HepG2 (cell line): ENCODE measurements around the gene ZNF444. TPM values are rescaled to one million over a fixed set of nuclear protein-coding genes. Genes with fewer than 3 reads are reported as not detected.

ENCODE experiments used
- ARNTL ChIP-seq: sonication (generic); formaldehyde crosslinking; IDR thresholded peaks from 2 replicates; pipeline ENCODE4 v1.4.0; 2020; ENCODE audit warnings: mild to moderate bottlenecking, missing genetic modification reagents
- ELF1 ChIP-seq: sonication (generic); formaldehyde crosslinking; IDR thresholded peaks from 2 replicates; pipeline ENCODE4 v1.4.0; 2020; ENCODE audit warnings: missing genetic modification reagents
- ESRRA ChIP-seq: sonication (generic); formaldehyde crosslinking; IDR thresholded peaks from 2 replicates; pipeline ENCODE4 v1.5.1; 2020; ENCODE audit warnings: mild to moderate bottlenecking, low read depth, missing genetic modification reagents
- HNF4G ChIP-seq, 2 experiments: sonication (generic) in 1 of 2; formaldehyde crosslinking in 1 of 2; IDR thresholded peaks; 2 replicates each; pipeline versions ENCODE4 v1.4.0 to v1.6.1; 2011 to 2020; ENCODE audit warnings: borderline replicate concordance in 2 of 2, low read depth in 2 of 2, mild to moderate bottlenecking in 2 of 2, low read length in 1 of 2, missing genetic modification reagents in 1 of 2, moderate library complexity in 1 of 2
- KAT2B ChIP-seq: fragments of 150-350 bp; IDR thresholded peaks from 2 replicates; pipeline ENCODE4 v1.6.1; 2014; ENCODE audit warnings: low read depth, low read length, borderline replicate concordance
- NR2C2 ChIP-seq: sonication (generic); formaldehyde crosslinking; IDR thresholded peaks from 2 replicates; pipeline ENCODE4 v1.4.0; 2020; ENCODE audit warnings: missing genetic modification reagents, mild to moderate bottlenecking, moderate library complexity, borderline replicate concordance
- NR2F2 ChIP-seq: IDR thresholded peaks from 2 replicates; pipeline ENCODE4 v1.6.1; 2012; ENCODE audit warnings: low read depth, inconsistent platforms, borderline replicate concordance
- ZMYM3 ChIP-seq: sonication (generic); formaldehyde crosslinking; IDR thresholded peaks from 2 replicates; pipeline ENCODE4 v1.5.1; 2020; ENCODE audit warnings: mild to moderate bottlenecking, missing genetic modification reagents
- ZNF101 ChIP-seq: sonication (generic); formaldehyde crosslinking; IDR thresholded peaks from 2 replicates; pipeline ENCODE4 v1.4.0; 2020; ENCODE audit warnings: mild to moderate bottlenecking, low read depth, missing genetic modification reagents, borderline replicate concordance
- ZNF264 ChIP-seq: sonication (generic); formaldehyde crosslinking; IDR thresholded peaks from 2 replicates; pipeline ENCODE4 v1.4.0; 2020; ENCODE audit warnings: missing genetic modification reagents
- ZNF317 ChIP-seq: sonication (generic); formaldehyde crosslinking; IDR thresholded peaks from 2 replicates; pipeline ENCODE4 v1.5.0; 2020; ENCODE audit warnings: mild to moderate bottlenecking, missing genetic modification reagents
- ZNF331 ChIP-seq: sonication (generic); formaldehyde crosslinking; IDR thresholded peaks from 2 replicates; pipeline ENCODE4 v1.4.0; 2020; ENCODE audit warnings: missing genetic modification reagents
- ZNF772 ChIP-seq: sonication (generic); formaldehyde crosslinking; IDR thresholded peaks from 2 replicates; pipeline ENCODE4 v1.5.0; 2020; ENCODE audit warnings: mild to moderate bottlenecking, missing genetic modification reagents
- ZNF780A ChIP-seq: sonication (generic); formaldehyde crosslinking; IDR thresholded peaks from 2 replicates; pipeline ENCODE4 v1.8.0; 2022; ENCODE audit warnings: mild to moderate bottlenecking, missing genetic modification reagents, moderate library complexity
- ZSCAN21 ChIP-seq: sonication (generic); formaldehyde crosslinking; IDR thresholded peaks from 2 replicates; pipeline ENCODE4 v1.8.0; 2022; ENCODE audit warnings: mild to moderate bottlenecking, missing genetic modification reagents, moderate library complexity, borderline replicate concordance
- polyA plus RNA-seq, 8 experiments: library from polyadenylated mRNA; depleted of rRNA in 3 of 8; stranded (reverse) in 7 of 8; unstranded in 1 of 8; fragments of >200 nt; fragmentation: Illumina TruSeq in 4 of 8; extraction: Trizol in 4 of 8; gene quantifications; 2 replicates each; pipeline versions ENCODE4 v1.2.1 to v1.2.3, GENCODE V29; 2011 to 2016; ENCODE audit warnings: low read depth in 4 of 8, missing spikeins in 1 of 8, mixed read lengths in 1 of 8; ENCODE audit not compliant: insufficient read depth in 1 of 8
- total RNA-seq, 5 experiments: library from RNA; depleted of rRNA; stranded (reverse); fragments of >200 nt; fragmentation: Illumina TruSeq; extraction: Trizol; gene quantifications; 2 replicates each; pipeline ENCODE4 v1.2.3, GENCODE V29; 2016; ENCODE audit warnings: low read depth in 1 of 5
- TF ChIP-seq, protein P1 (sequence below): sonication (generic); formaldehyde crosslinking; IDR thresholded peaks from 2 replicates; pipeline ENCODE4 v1.5.0; 2020; ENCODE audit warnings: mild to moderate bottlenecking, missing genetic modification reagents
- TF ChIP-seq, protein P2 (sequence below): IDR thresholded peaks from 2 replicates; pipeline ENCODE4 v1.6.1; 2018; ENCODE audit warnings: missing genetic modification reagents, mild to moderate bottlenecking, missing compliant biosample characterization
- TF ChIP-seq, protein P3 (sequence below): sonication (generic); formaldehyde crosslinking; IDR thresholded peaks from 2 replicates; pipeline ENCODE4 v1.4.0; 2020; ENCODE audit warnings: missing genetic modification reagents
- TF ChIP-seq, protein P4 (sequence below), 2 experiments: sonication (generic) in 1 of 2; formaldehyde crosslinking in 1 of 2; IDR thresholded peaks; 2 replicates each; pipeline versions ENCODE4 v1.5.1 to v1.6.1; 2011 to 2020; ENCODE audit warnings: borderline replicate concordance in 1 of 2, low read depth in 1 of 2, low read length in 1 of 2, mild to moderate bottlenecking in 1 of 2, missing genetic modification reagents in 1 of 2, moderate library complexity in 1 of 2

ZNF444 gene
- total and polyA plus RNA-seq, 2 of the 13 experiments (the other 11 are each of a cell fraction or from before 2014, with no cell fraction given): 27.4 to 30.3 TPM

DNA sequence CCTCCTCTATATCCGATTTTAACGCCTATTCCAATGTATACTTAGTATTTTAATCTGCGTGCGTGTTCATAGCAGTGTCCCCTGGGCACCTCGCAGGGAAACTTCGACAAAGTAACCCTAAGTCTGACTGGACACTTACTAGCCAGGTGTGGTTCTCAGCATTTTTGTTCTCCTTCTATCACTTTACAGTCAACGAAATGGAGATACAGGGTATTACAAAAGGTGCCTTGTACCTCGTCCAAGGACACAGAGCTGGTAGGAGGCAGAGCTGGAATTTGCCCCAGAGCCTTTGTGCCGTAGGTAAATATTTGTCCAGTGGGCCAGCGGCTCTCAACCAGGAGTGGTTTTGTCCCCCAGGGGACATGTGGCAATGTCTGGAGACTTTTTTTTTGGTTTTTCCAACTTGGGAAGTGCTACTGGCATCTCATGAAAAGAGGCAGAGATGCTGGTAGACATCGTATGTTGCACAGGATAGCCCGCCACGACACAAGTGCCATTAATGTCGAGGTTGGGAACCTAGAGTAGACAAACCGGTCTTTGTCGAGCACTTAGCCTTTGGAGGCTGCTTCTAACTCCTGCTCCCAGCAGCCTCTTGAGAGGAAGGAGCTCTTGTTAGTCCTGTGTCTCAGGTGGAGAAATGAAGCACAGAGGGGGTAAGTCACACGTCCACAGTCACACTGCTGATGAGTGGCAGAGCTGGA lies 1.1 kb downstream of the ZNF444 start (continued):
- TF ChIP-seq, protein P1, sequence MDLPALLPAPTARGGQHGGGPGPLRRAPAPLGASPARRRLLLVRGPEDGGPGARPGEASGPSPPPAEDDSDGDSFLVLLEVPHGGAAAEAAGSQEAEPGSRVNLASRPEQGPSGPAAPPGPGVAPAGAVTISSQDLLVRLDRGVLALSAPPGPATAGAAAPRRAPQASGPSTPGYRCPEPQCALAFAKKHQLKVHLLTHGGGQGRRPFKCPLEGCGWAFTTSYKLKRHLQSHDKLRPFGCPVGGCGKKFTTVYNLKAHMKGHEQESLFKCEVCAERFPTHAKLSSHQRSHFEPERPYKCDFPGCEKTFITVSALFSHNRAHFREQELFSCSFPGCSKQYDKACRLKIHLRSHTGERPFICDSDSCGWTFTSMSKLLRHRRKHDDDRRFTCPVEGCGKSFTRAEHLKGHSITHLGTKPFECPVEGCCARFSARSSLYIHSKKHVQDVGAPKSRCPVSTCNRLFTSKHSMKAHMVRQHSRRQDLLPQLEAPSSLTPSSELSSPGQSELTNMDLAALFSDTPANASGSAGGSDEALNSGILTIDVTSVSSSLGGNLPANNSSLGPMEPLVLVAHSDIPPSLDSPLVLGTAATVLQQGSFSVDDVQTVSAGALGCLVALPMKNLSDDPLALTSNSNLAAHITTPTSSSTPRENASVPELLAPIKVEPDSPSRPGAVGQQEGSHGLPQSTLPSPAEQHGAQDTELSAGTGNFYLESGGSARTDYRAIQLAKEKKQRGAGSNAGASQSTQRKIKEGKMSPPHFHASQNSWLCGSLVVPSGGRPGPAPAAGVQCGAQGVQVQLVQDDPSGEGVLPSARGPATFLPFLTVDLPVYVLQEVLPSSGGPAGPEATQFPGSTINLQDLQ (CRISPR knock-in tag): peak; percentile 51; the same call in 1 of the 2 replicates
- TF ChIP-seq ARNTL (CRISPR knock-in tag) (peak; percentile 64; the same call in 1 of the 2 replicates), HNF4G (IDR thresholded peaks at IDR 0.05; ENCODE audit: borderline replicate concordance, low read depth, low read length) (peak; percentile 94), HNF4G (CRISPR knock-in tag; IDR thresholded peaks at IDR 0.05; ENCODE audit: borderline replicate concordance, low read depth) (peak; percentile 93), NR2F2 (peak; percentile 69; the same call in 1 of the 2 replicates), ZMYM3 (CRISPR knock-in tag) (0 out of 2 replicates have a peak, but pooled peaks have one; percentile 27), ESRRA (CRISPR knock-in tag) (peak; percentile 81), ZNF264 (CRISPR knock-in tag) (0 out of 2 replicates have a peak, but pooled peaks have one; percentile 60), ZNF780A (peak; percentile 42; the same call in 1 of the 2 replicates), ELF1 (CRISPR knock-in tag) (peak; percentile 51; the same call in 1 of the 2 replicates), NR2C2 (CRISPR knock-in tag) (peak; percentile 58; the same call in 1 of the 2 replicates), ZNF101 (CRISPR knock-in tag) (no peak), ZSCAN21 (CRISPR knock-in tag) (0 out of 2 replicates have a peak, but pooled peaks have one; percentile 16), ZNF331 (CRISPR knock-in tag) (peak; percentile 86), ZNF772 (CRISPR knock-in tag) (peak; percentile 59; the same call in 1 of the 2 replicates), KAT2B (no peak), ZNF317 (0 out of 2 replicates have a peak, but pooled peaks have one; percentile 35)
- TF ChIP-seq, protein P2, sequence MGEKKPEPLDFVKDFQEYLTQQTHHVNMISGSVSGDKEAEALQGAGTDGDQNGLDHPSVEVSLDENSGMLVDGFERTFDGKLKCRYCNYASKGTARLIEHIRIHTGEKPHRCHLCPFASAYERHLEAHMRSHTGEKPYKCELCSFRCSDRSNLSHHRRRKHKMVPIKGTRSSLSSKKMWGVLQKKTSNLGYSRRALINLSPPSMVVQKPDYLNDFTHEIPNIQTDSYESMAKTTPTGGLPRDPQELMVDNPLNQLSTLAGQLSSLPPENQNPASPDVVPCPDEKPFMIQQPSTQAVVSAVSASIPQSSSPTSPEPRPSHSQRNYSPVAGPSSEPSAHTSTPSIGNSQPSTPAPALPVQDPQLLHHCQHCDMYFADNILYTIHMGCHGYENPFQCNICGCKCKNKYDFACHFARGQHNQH (CRISPR knock-in tag): peak; percentile 90
- TF ChIP-seq, protein P3, sequence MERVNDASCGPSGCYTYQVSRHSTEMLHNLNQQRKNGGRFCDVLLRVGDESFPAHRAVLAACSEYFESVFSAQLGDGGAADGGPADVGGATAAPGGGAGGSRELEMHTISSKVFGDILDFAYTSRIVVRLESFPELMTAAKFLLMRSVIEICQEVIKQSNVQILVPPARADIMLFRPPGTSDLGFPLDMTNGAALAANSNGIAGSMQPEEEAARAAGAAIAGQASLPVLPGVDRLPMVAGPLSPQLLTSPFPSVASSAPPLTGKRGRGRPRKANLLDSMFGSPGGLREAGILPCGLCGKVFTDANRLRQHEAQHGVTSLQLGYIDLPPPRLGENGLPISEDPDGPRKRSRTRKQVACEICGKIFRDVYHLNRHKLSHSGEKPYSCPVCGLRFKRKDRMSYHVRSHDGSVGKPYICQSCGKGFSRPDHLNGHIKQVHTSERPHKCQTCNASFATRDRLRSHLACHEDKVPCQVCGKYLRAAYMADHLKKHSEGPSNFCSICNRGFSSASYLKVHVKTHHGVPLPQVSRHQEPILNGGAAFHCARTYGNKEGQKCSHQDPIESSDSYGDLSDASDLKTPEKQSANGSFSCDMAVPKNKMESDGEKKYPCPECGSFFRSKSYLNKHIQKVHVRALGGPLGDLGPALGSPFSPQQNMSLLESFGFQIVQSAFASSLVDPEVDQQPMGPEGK (CRISPR knock-in tag): peak; percentile 91
- TF ChIP-seq, protein P4, sequence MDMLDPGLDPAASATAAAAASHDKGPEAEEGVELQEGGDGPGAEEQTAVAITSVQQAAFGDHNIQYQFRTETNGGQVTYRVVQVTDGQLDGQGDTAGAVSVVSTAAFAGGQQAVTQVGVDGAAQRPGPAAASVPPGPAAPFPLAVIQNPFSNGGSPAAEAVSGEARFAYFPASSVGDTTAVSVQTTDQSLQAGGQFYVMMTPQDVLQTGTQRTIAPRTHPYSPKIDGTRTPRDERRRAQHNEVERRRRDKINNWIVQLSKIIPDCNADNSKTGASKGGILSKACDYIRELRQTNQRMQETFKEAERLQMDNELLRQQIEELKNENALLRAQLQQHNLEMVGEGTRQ (IDR thresholded peaks at IDR 0.05; ENCODE audit: low read depth, low read length): no peak
- TF ChIP-seq, protein P4 (CRISPR knock-in tag; IDR thresholded peaks at IDR 0.05; ENCODE audit: borderline replicate concordance): peak; percentile 16; the same call in 1 of the 2 replicates
